Type B pancreatic cell (in vitro differentiated cells): ENCODE results near the gene PTGES3L. TPM values are rescaled to one million over a fixed set of nuclear protein-coding genes. Genes with fewer than 3 reads are reported as not detected.
"Not testable (repeated sequence)": the region's sequence is repeated elsewhere in the genome, so short reads cannot be mapped to it uniquely, and the experiment has no call there.

ENCODE experiments used
- DNase-seq: peaks from one replicate; pipeline ENCODE4 v3.0.0; 2021; ENCODE audit warnings: mixed read lengths; ENCODE audit not compliant: unreplicated experiment; ENCODE audit errors: extremely low spot score
- H3K27ac Mint-ChIP-seq: 2 replicates; pipeline ENCODE4 v1.8.0; 2021; ENCODE audit warnings: mild to moderate bottlenecking, mixed read lengths
- H3K27me3 Mint-ChIP-seq: 2 replicates; pipeline ENCODE4 v1.8.0; 2021; ENCODE audit warnings: mixed read lengths
- H3K36me3 Mint-ChIP-seq: 2 replicates; pipeline ENCODE4 v1.8.0; 2021; ENCODE audit warnings: mixed read lengths
- H3K4me1 Mint-ChIP-seq: one replicate; pipeline ENCODE4 v1.8.0; 2021; ENCODE audit warnings: mixed read lengths; ENCODE audit not compliant: unreplicated experiment
- H3K4me3 Mint-ChIP-seq: 2 replicates; pipeline ENCODE4 v1.8.0; 2021; ENCODE audit warnings: mild to moderate bottlenecking, mixed read lengths
- H3K9me3 Mint-ChIP-seq: 2 replicates; pipeline ENCODE4 v1.8.0; 2021; ENCODE audit warnings: mixed read lengths
- total RNA-seq: library from RNA; stranded (reverse); gene quantifications from 2 replicates; pipeline ENCODE4 v1.2.1, GENCODE V29; 2021; ENCODE audit warnings: low replicate concordance
- TF ChIP-seq, protein P1 (sequence below): fragments of 200-600 bp; sonication (generic); conservative IDR thresholded peaks from 2 replicates; pipeline ENCODE4 v1.5.0; 2021; ENCODE audit warnings: antibody characterized with exemption, mild to moderate bottlenecking

PTGES3L gene
- total RNA-seq, 1 donor from 2014 or later: 1.5 TPM

DNA sequence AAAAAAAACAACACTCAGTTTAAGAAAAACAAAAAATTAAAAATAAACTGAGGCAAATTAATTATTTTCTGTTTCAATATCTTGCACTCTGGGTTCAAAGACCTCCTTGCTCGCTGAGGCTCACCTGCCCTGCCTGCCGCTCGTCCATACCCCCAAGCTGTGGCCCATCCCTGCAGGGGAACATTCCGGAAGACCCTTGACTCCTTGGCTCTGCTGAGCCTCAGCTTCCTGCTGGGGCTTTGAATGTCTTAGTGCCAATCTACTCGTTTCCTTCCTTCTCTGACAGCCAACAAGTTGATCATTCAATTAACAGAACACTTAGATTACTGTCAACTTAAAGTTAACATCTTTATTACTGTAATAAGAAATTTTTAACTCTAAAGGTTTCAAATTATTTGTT lies 55.0 kb downstream of the PTGES3L start:
- H3K27me3 Mint-ChIP-seq: no peaks in the 10 kb centered on the region
- no peaks in the 10 kb centered on the region for H3K36me3 Mint-ChIP-seq
- DNase-seq: no peak
- no peak overlapping the region for H3K4me3 Mint-ChIP-seq
- H3K27ac Mint-ChIP-seq: no peak overlapping the region
- H3K9me3 Mint-ChIP-seq: no peaks in the 10 kb centered on the region
- TF ChIP-seq, protein P1, sequence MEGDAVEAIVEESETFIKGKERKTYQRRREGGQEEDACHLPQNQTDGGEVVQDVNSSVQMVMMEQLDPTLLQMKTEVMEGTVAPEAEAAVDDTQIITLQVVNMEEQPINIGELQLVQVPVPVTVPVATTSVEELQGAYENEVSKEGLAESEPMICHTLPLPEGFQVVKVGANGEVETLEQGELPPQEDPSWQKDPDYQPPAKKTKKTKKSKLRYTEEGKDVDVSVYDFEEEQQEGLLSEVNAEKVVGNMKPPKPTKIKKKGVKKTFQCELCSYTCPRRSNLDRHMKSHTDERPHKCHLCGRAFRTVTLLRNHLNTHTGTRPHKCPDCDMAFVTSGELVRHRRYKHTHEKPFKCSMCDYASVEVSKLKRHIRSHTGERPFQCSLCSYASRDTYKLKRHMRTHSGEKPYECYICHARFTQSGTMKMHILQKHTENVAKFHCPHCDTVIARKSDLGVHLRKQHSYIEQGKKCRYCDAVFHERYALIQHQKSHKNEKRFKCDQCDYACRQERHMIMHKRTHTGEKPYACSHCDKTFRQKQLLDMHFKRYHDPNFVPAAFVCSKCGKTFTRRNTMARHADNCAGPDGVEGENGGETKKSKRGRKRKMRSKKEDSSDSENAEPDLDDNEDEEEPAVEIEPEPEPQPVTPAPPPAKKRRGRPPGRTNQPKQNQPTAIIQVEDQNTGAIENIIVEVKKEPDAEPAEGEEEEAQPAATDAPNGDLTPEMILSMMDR: no peak
- peaks cover 9% of the 10 kb centered on the region for H3K4me1 Mint-ChIP-seq

DNA sequence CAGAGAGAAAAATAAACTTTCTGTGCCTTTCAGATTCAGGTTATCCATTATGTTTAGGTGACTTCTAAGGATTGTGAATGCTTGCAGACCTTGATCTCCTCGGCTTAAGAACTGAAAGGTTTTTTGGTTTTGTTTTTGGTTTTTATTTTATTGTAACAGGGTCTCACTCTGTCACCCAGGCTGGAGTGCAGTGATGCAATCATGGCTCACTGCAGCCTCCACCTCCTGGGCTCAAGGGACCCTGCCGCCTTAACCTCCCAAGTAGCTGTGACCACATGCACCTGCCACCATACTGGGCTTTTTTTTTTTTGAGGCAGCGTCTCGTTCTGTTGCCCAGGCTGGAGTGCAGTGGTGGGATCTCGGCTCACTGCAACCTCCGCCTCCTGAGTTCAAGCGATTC lies 56.4 kb downstream of the PTGES3L start:
- H3K27ac Mint-ChIP-seq, H3K36me3 Mint-ChIP-seq, H3K4me3 Mint-ChIP-seq, H3K9me3 Mint-ChIP-seq, DNase-seq, H3K27me3 Mint-ChIP-seq: not testable (repeated sequence)
- peaks cover 20% of the 10 kb centered on the region for H3K4me1 Mint-ChIP-seq

DNA sequence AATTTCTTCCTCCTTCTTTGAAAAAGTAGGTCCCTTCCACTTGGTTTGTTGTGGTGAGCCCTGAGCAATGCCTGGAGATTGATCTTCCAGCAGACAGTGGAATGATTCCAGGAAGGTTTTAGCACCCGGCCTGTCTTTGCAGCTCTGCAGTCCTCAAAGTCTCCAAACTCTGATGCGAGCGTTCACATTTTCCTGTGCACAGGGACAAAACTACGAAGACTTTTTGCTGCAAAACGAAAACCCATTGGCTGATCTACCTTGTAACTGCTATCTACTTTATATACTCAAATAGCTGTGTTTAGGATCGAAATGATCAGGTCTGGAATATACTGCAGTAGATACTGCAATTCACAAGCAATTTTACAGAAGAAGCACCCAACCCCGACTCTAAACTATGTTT lies 57.6 kb downstream of the PTGES3L start:
- H3K4me3 Mint-ChIP-seq: no peak overlapping the region
- H3K9me3 Mint-ChIP-seq: no peaks in the 10 kb centered on the region
- peaks cover 20% of the 10 kb centered on the region for H3K4me1 Mint-ChIP-seq
- H3K27me3 Mint-ChIP-seq: no peaks in the 10 kb centered on the region
- DNase-seq: no peak
- H3K27ac Mint-ChIP-seq: no peak overlapping the region
- H3K36me3 Mint-ChIP-seq: no peaks in the 10 kb centered on the region
- TF ChIP-seq, protein P1: no peak

DNA sequence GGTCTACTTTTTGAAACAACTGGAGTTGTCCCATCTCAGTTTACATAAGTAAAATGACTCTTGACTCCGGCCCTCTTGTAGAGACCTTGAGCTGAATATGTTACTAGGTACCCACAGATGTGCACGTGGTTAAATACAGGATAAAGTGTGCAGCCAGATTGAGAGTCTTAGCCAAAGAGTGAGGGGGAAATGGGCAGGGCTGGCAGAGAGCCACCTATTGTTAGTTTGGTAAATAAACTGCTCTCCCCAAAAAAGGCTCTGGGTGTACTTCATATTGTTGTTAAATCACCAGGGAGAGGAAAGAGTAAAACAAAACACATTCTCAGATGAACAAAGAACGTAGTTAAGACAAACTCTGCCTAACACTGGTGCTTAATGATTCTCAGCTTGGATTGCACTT lies 59.0 kb downstream of the PTGES3L start:
- TF ChIP-seq, protein P1: no peak
- H3K27me3 Mint-ChIP-seq: no peaks in the 10 kb centered on the region
- H3K27ac Mint-ChIP-seq: no peak overlapping the region
- H3K4me3 Mint-ChIP-seq: no peak overlapping the region
- H3K36me3 Mint-ChIP-seq: no peaks in the 10 kb centered on the region
- peaks cover 20% of the 10 kb centered on the region for H3K4me1 Mint-ChIP-seq
- no peaks in the 10 kb centered on the region for H3K9me3 Mint-ChIP-seq
- DNase-seq: no peak

DNA sequence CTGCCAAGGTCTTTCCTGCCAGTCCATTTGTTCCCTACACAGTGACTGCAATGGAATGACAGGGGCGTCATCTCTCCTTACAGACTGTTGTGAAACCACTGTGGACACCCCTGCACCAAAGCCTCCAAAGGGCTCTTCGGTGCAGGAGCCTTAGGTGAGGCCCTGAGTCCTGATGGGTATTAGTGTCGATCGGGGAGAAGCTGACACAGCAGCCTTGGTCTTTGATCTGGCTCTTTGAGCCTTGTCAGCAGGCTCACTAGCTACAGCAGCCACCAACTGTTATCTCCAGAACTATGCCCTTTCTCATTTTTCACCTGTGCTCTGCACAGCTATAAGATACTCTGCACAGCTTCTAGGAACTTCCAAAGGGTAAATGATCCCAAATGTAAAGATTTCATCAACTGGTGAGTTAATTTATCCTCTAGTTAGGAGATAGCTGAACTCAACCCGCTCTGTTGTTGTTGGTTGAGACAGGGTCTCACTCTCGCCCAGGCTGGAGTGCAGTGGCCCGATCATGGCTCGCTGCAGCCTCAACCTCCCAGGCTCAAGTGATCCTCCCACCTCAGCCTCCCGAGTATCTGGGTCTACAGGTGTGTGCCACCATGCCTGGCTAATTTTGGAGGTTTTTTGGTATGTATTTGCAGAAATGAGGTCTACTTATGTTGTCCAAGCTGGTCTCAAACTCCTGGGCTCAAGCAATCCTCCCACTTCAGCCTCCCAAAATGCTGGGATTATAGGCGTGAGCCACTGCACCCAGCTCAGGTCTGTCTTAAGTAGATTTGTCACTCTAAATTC lies 59.6 kb downstream of the PTGES3L start:
- DNase-seq: no peak
- Mint-ChIP-seq H3K9me3 (no peaks in the 10 kb centered on the region), H3K36me3 (no peaks in the 10 kb centered on the region), H3K4me3 (no peak overlapping the region), H3K27me3 (no peaks in the 10 kb centered on the region), H3K27ac (no peak overlapping the region), H3K4me1 (peaks cover 20% of the 10 kb centered on the region)
- TF ChIP-seq, protein P1: no peak

DNA sequence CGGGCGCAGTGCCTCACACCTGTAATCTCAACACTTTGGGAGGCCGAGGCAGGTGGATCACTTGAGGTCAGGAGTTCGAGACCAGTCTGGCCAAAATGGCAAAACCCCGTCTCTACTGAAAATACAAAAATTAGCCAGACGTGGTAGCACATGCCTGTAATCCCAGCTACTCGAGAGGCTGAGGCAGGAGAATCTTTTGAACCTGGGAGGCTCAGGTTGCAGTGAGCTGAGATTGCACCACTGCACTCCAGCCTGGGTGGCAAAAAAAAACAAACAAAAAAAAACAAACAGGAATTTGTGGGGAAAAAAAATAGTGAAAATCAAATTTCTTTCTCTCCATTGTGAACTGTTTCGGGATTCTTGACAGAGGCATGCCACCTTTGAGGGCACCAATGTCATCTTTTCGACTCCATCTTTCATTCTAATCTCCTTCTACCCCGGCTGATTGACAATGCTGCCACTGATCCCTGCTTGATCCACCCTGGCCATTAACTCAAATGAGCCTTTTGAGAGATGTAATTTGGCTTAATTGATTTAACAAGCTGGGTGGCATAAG lies 60.3 kb downstream of the PTGES3L start:
- Mint-ChIP-seq H3K4me1 (peaks cover 20% of the 10 kb centered on the region), H3K27ac (peak overlapping the region; percentile 6)
- not testable (repeated sequence) for H3K4me3 Mint-ChIP-seq, H3K27me3 Mint-ChIP-seq, DNase-seq, H3K36me3 Mint-ChIP-seq, H3K9me3 Mint-ChIP-seq
